MM.1S (cell line): ENCODE measurements around the gene RHOV.

Experiments
- CTCF ChIP-seq: fragments of 300-600 bp; sonication (generic); IDR thresholded peaks from 2 replicates; pipeline ENCODE4 v1.5.1; 2016; ENCODE audit warnings: antibody characterized with exemption, low read length, mixed read lengths
- EZH2phosphoT487 ChIP-seq: fragments of 300-600 bp; sonication (generic); IDR thresholded peaks from 2 replicates; pipeline ENCODE4 v1.6.1; 2018; ENCODE audit warnings: antibody characterized with exemption, low read length

- TF ChIP-seq EZH2phosphoT487, result no peak
- TF ChIP-seq CTCF, result no peak
These were observed 34.1 kb upstream of the RHOV start for GRCh38 chr15:40908095-40908494.
